Ovary (tissue), 10 donors: Measurements from ENCODE around the gene AMER1. TPM values are rescaled to one million over a fixed set of nuclear protein-coding genes. Genes with fewer than 3 reads are reported as not detected.
A peak's percentile ranks its signal among the peaks of the same experiment; 100 is the strongest.
"Not testable (repeated sequence)": the region's sequence is repeated elsewhere in the genome, so short reads cannot be mapped to it uniquely, and the experiment has no call there.

Source experiments
- DNase-seq, 5 donors: peaks; one replicate each; pipeline ENCODE4 v3.0.0-alpha.2; 2019 to 2020
- H3K27ac ChIP-seq, 2 donors: fragments of 200-600 bp; one replicate each; pipeline versions ENCODE4 v1.5.1 to v1.8.0; 2019 to 2022
- H3K27me3 ChIP-seq: fragments of 200-600 bp; one replicate; pipeline ENCODE4 v1.8.0; 2022
- H3K36me3 ChIP-seq: fragments of 200-600 bp; sonication (generic); one replicate; pipeline ENCODE4 v1.5.1; 2019
- H3K4me1 ChIP-seq: one replicate; pipeline ENCODE4 v1.8.1; 2013; ENCODE audit warnings: mild to moderate bottlenecking, moderate library complexity; ENCODE audit not compliant: insufficient read depth
- H3K4me3 ChIP-seq: fragments of 200-600 bp; sonication (generic); one replicate; pipeline ENCODE4 v1.5.1; 2017
- H3K9me3 ChIP-seq, 2 donors: fragments of 200-600 bp in 1 of 2; sonication (generic) in 1 of 2; one replicate each; pipeline versions ENCODE4 v1.5.1 to v1.8.1; 2013 to 2019; ENCODE audit warnings: mild to moderate bottlenecking in 1 of 2, moderate library complexity in 1 of 2
- CTCF ChIP-seq, 3 donors: fragments of 450-650 bp in 2 of 3; fragments of 200-600 bp in 1 of 3; IDR thresholded peaks; one replicate each; pipeline versions ENCODE4 v1.5.1 to v1.8.0; 2016 to 2022; ENCODE audit warnings: antibody characterized with exemption in 3 of 3, mild to moderate bottlenecking in 1 of 3
- EP300 ChIP-seq: sonication (generic); formaldehyde crosslinking; IDR thresholded peaks from one replicate; pipeline ENCODE4 v1.6.1; 2017; ENCODE audit warnings: antibody characterized with exemption
- POLR2A ChIP-seq: fragments of 450-650 bp; IDR thresholded peaks from one replicate; pipeline ENCODE4 v1.6.1; 2017; ENCODE audit warnings: antibody characterized with exemption, mild to moderate bottlenecking, moderate library complexity
- WGBS, 3 donors: extraction: QIAGEN DNeasy Blood & Tissue Kit in 1 of 3; methylation state at CpG; one replicate each; pipeline versions ENCODE4 v1.1.5 to v1.1.7; 2013 to 2017; 5-methylcytosine and 5-hydroxymethylcytosine counted together
- intact Hi-C, 4 donors: fragments of 100-400 bp; cut with DNase I; formaldehyde crosslinking; loops; one replicate each; pipeline versions ENCODE4 v1.11.0 to v1.15.1; 2022 to 2023
- long read RNA-seq, 3 donors: library from polyadenylated mRNA in 2 of 3; unstranded in 2 of 3; transcript quantifications; one replicate each; pipeline ENCODE4 v2.0.0 and lab custom pipeline, GENCODE V29; 2021 to 2026
- polyA plus RNA-seq, 2 donors: library from polyadenylated mRNA; stranded (reverse); fragments of 200-250 nt in 1 of 2; fragments of 350-450 nt in 1 of 2; fragmentation: Illumina TruSeq in 1 of 2; extraction: RNeasy Lipid Tissue Mini Kit (QIAGEN cat#74804) in 1 of 2; gene quantifications; one replicate each; pipeline ENCODE4 v1.2.3, GENCODE V29; 2013 to 2014
- total RNA-seq, 7 donors: library from RNA; depleted of rRNA in 2 of 7; stranded (reverse); fragments of >200 nt in 2 of 7; fragmentation: NEBNext Ultra II Directional in 3 of 7; extraction: Animal tissue kit (Norgen Biotek cat#: 25700) in 3 of 7; gene quantifications; one replicate each; pipeline versions ENCODE4 v1.1.0 to v1.2.4, GENCODE V29; 2016 to 2023
- donor health status: DM: no; HTN: no; CAD: no; lungs with moderate emphysema.
- donor health status: DM: no; HTN: no; CAD: no.
- donor health status: Bipolar disorder and iron deficiency.
- donor health status: DM: yes; HTN: yes; CAD: no.
- donor health status: DM: no; HTN: no; CAD: no.
- donor health status: DM: yes; HTN: yes; CAD: no.

AMER1 gene
- 10 to 100 TPM in 6 of 7 donors, 1 to 10 TPM in 1; 8.2 to 25.9 (median 17.8) TPM for total RNA-seq
- polyA plus RNA-seq, result 1 to 10 TPM; 5.5 to 8.2 TPM
- long read RNA-seq, donor 1, full-length matches to known transcripts, result 1 of 2 reads
- long read RNA-seq, donor 1, partial matches to known transcripts, result 0 of 2 reads
- long read RNA-seq, donor 1, other reads (novel, unspliced or antisense), result 1 of 2 reads
- long read RNA-seq, donor 2, full-length matches to known transcripts, result 2 of 2 reads
- long read RNA-seq, donor 2, partial matches to known transcripts, result 0 of 2 reads
- long read RNA-seq, donor 2, other reads (novel, unspliced or antisense), result 0 of 2 reads
- long read RNA-seq, donor 3, partial matches to known transcripts, result 0 of 2 reads
- long read RNA-seq, donor 3, other reads (novel, unspliced or antisense), result 2 of 2 reads

GRCh38 chrX:64205441-64205734 is at the start of gene AMER1:
Gene AMER1, minus strand, starts transcription at chrX:64205708. Its CDS starts 12,422 bp downstream, at chrX:64193286.
- peaks cover 4% of the 10 kb centered on the region for H3K4me1 ChIP-seq
- intact Hi-C loops, result no loop called here
- TF ChIP-seq POLR2A (no peak), EP300 (no peak), CTCF (IDR thresholded peaks at IDR 0.05) (no peak)
- no peaks in the 10 kb centered on the region for H3K9me3 ChIP-seq
- H3K4me3 ChIP-seq, result peak within 1 kb of the TSS; percentile 72
- DNase-seq, result peak in 1 of 5 donors; percentile 55
- peak within 1 kb of the TSS; percentile 81 to 89 for H3K27ac ChIP-seq
- H3K27me3 ChIP-seq, result no peaks in the 10 kb centered on the region
- H3K36me3 ChIP-seq, result no peaks in the 10 kb centered on the region
- 32 to 40% (median 39%) methylated on average over 29 of the region's 29 CpGs for WGBS, 3 donors

- no peak within 1 kb of the TSS for H3K27ac ChIP-seq
- H3K4me1 ChIP-seq, result no peaks in the 10 kb centered on the region
- DNase-seq, result no peak
- WGBS, 3 donors, result 59 to 61% (median 61%) methylated on average over 17 of the region's 17 CpGs
- H3K9me3 ChIP-seq, result no peaks in the 10 kb centered on the region
- TF ChIP-seq EP300 (no peak), CTCF (IDR thresholded peaks at IDR 0.05) (no peak), POLR2A (no peak)
- no peaks in the 10 kb centered on the region for H3K36me3 ChIP-seq
- H3K4me3 ChIP-seq, result no peak within 1 kb of the TSS
- intact Hi-C loops, result no loop called here
- H3K27me3 ChIP-seq, result no peaks in the 10 kb centered on the region
Observed at GRCh38 chrX:64230123-64230970, 24.8 kb upstream of the AMER1 start, which contains the start of gene ASB12. Gene ASB12, minus strand, starts transcription at chrX:64230607. Its CDS starts 4,957 bp downstream, at chrX:64225650.

- TF ChIP-seq POLR2A, result no peak
- no peak for TF ChIP-seq EP300
- Histone ChIP-seq H3K4me1 (no peaks in the 10 kb centered on the region), H3K27me3 (no peaks in the 10 kb centered on the region), H3K4me3 (no peak overlapping the region), H3K27ac (no peak overlapping the region), H3K9me3 (no peaks in the 10 kb centered on the region), H3K36me3 (no peaks in the 10 kb centered on the region)
- no peak for DNase-seq
- WGBS, 3 donors, result 15 to 23% (median 23%) methylated on average over 3 of the region's 3 CpGs
- intact Hi-C loops, result no loop called here
Observed at GRCh38 chrX:64229154-64229553, 23.6 kb upstream of the AMER1 start.

- WGBS, 3 donors, result 81 to 90% (median 83%) methylated on average over 4 of the region's 4 CpGs
- no peak for DNase-seq
- no peaks in the 10 kb centered on the region for H3K36me3 ChIP-seq
Observed at GRCh38 chrX:64218023-64218422, 12.5 kb upstream of the AMER1 start.

GRCh38 chrX:64213989-64214388 is 8.5 kb upstream of the AMER1 start:
- H3K4me3 ChIP-seq, H3K27me3 ChIP-seq, H3K27ac ChIP-seq, intact Hi-C loops, H3K9me3 ChIP-seq, H3K36me3 ChIP-seq, H3K4me1 ChIP-seq, DNase-seq: not testable (repeated sequence)

More at GRCh38 chrX:64218023-64218422, 12.5 kb upstream of the AMER1 start:
- intact Hi-C loops, result no loop called here
- Histone ChIP-seq H3K27ac (no peak overlapping the region), H3K27me3 (no peaks in the 10 kb centered on the region), H3K4me3 (no peak overlapping the region), H3K4me1 (no peaks in the 10 kb centered on the region), H3K9me3 (no peaks in the 10 kb centered on the region)
- TF ChIP-seq CTCF (IDR thresholded peaks at IDR 0.05), result no peak
- TF ChIP-seq EP300, result no peak
- TF ChIP-seq POLR2A, result no peak
